Endothelial cell of umbilical vein (primary cell): ENCODE data around the gene UNCX. TPM values are rescaled to one million over a fixed set of nuclear protein-coding genes. Genes with fewer than 3 reads are reported as not detected.
A peak's percentile ranks its signal among the peaks of the same experiment; 100 is the strongest.

Experiments
- BruUV-seq: library from RNA; stranded (reverse); fragments of 400-500 nt; replicated peaks from 2 replicates; lab custom pipeline; 2021; lab: Mats Ljungman, UMichigan
- CTCF ChIA-PET: fragments of 300-600, 350-600 bp; sonication (Branson Sonifier 250); formaldehyde crosslinking; loops from one replicate; lab custom pipeline; 2021; ENCODE audit warnings: antibody characterized with exemption, inconsistent platforms; lab: Charles Lee
- POLR2A ChIA-PET: fragments of 300-600, 350-600 bp; sonication (Branson Sonifier 250); formaldehyde crosslinking; loops from one replicate; lab custom pipeline; 2021; ENCODE audit warnings: antibody characterized with exemption, inconsistent platforms; lab: Charles Lee
- DNase-seq: peaks from one replicate; pipeline ENCODE4 v3.0.0-alpha.2; 2011; ENCODE audit warnings: low read depth, low spot score
- FAIRE-seq: peaks from 2 replicates; lab custom pipeline; 2011; peaks lifted over from hg19 to GRCh38; lab: Jason Lieb, UNC
- H2AFZ ChIP-seq: 2 replicates; pipeline ENCODE4 v1.6.0; 2012; ENCODE audit warnings: low read depth, low read length, control low read depth, inconsistent platforms
- H3K27ac ChIP-seq: 2 replicates; pipeline ENCODE4 v1.5.1; 2011; ENCODE audit warnings: low read depth, mild to moderate bottlenecking, control low read depth, low read length, moderate library complexity; ENCODE audit not compliant: insufficient read depth
- H3K27me3 ChIP-seq, 2 experiments: 2 replicates each; pipeline versions ENCODE4 v1.6.0 to v1.6.1; 2011; ENCODE audit warnings: low read length in 2 of 2, mixed read lengths in 1 of 2; ENCODE audit not compliant: control insufficient read depth in 2 of 2, insufficient read depth in 2 of 2
- H3K36me3 ChIP-seq, 2 experiments: 2 replicates in 1 of 2; 3 replicates in 1 of 2; pipeline ENCODE4 v1.5.1; 2011; ENCODE audit warnings: low read length in 2 of 2, mild to moderate bottlenecking in 1 of 2, moderate library complexity in 1 of 2; ENCODE audit not compliant: control insufficient read depth in 2 of 2, insufficient read depth in 2 of 2; ENCODE audit errors: extremely low read depth in 1 of 2
- H3K4me1 ChIP-seq: 3 replicates; pipeline ENCODE4 v1.5.1; 2011; ENCODE audit warnings: mild to moderate bottlenecking, low read length; ENCODE audit not compliant: control insufficient read depth, insufficient read depth; ENCODE audit errors: extremely low read depth
- H3K4me2 ChIP-seq: 2 replicates; pipeline ENCODE4 v1.6.1; 2011; ENCODE audit warnings: low read length, control low read depth, mixed read lengths; ENCODE audit not compliant: insufficient read depth
- H3K4me3 ChIP-seq, 3 experiments: fragments of 200-600 bp in 1 of 3; sonication (generic), shearing (Covaris generic) in 1 of 3; replicated peaks in 1 of 3; 2 replicates each; pipeline ENCODE4 v1.5.1; 2011 to 2016; ENCODE audit warnings: control low read depth in 3 of 3, low read length in 3 of 3, mild to moderate bottlenecking in 2 of 3, inconsistent platforms in 1 of 3, low read depth in 1 of 3, moderate library complexity in 1 of 3; ENCODE audit not compliant: insufficient read depth in 1 of 3
- H3K79me2 ChIP-seq: 2 replicates; pipeline ENCODE4 v1.6.0; 2012; ENCODE audit warnings: low read length, inconsistent platforms; ENCODE audit not compliant: control insufficient read depth, insufficient read depth
- H3K9ac ChIP-seq: replicated peaks from 2 replicates; pipeline ENCODE3; 2011; ENCODE audit warnings: low read length, control low read depth; ENCODE audit not compliant: insufficient read depth; ENCODE audit errors: extremely low read depth
- H3K9me1 ChIP-seq: replicated peaks from 3 replicates; pipeline ENCODE4 v1.6.0; 2011; ENCODE audit warnings: mild to moderate bottlenecking, low read length; ENCODE audit not compliant: control insufficient read depth, insufficient read depth; ENCODE audit errors: extremely low read depth
- H3K9me3 ChIP-seq: replicated peaks from 2 replicates; pipeline ENCODE4 v1.5.1; 2012; ENCODE audit warnings: low read length, inconsistent platforms; ENCODE audit not compliant: control insufficient read depth, insufficient read depth
- H4K20me1 ChIP-seq: replicated peaks from 2 replicates; pipeline ENCODE3; 2011; ENCODE audit warnings: mild to moderate bottlenecking, low read length; ENCODE audit not compliant: control insufficient read depth, insufficient read depth; ENCODE audit errors: extremely low read depth
- EZH2 ChIP-seq: IDR thresholded peaks from 2 replicates; pipeline ENCODE4 v1.6.1; 2012; ENCODE audit warnings: borderline replicate concordance, low read depth, mild to moderate bottlenecking, moderate library complexity, low read length, inconsistent platforms; ENCODE audit not compliant: severe bottlenecking
- FOS ChIP-seq: IDR thresholded peaks from 2 replicates; pipeline ENCODE4 v1.6.1; 2011; ENCODE audit warnings: mild to moderate bottlenecking, low read length, moderate library complexity, borderline replicate concordance; ENCODE audit not compliant: insufficient read depth
- GATA2 ChIP-seq: IDR thresholded peaks from 2 replicates; pipeline ENCODE4 v1.7.0; 2011; ENCODE audit warnings: low read depth, mild to moderate bottlenecking, moderate library complexity, mixed read lengths, low read length; ENCODE audit not compliant: insufficient read length, insufficient read depth
- JUN ChIP-seq: IDR thresholded peaks from 2 replicates; pipeline ENCODE4 v1.6.1; 2011; ENCODE audit warnings: borderline replicate concordance, low read depth; ENCODE audit not compliant: insufficient read length, insufficient read depth
- MYC ChIP-seq: IDR thresholded peaks from one replicate; pipeline ENCODE4 v1.6.1; 2011; ENCODE audit warnings: mild to moderate bottlenecking, low read depth, low read length
- POLR2A ChIP-seq: IDR thresholded peaks from 2 replicates; pipeline ENCODE4 v1.6.1; 2012; ENCODE audit warnings: low read depth, mild to moderate bottlenecking, control low read depth, low read length
- POLR2AphosphoS5 ChIP-seq: IDR thresholded peaks from 2 replicates; pipeline ENCODE4 v1.6.1; 2012; ENCODE audit warnings: low read depth, mild to moderate bottlenecking, control low read depth, low read length, moderate library complexity; ENCODE audit not compliant: insufficient read depth
- dilution Hi-C: fragments of 300-500 bp; cut with MboI; formaldehyde crosslinking; loops from one replicate; pipeline ENCODE4 v1.15.0; 2019; ENCODE audit warnings: low sequenced_read_pairs; ENCODE audit not compliant: extremely low pct_ligation_motif_present
- intact Hi-C: fragments of 100-400 bp; cut with micrococcal nuclease; formaldehyde crosslinking; loops from one replicate; pipeline ENCODE4 v1.10.0; 2022
- polyA plus RNA-seq, 4 experiments: library from polyadenylated mRNA; depleted of rRNA in 3 of 4; stranded (reverse) in 3 of 4; unstranded in 1 of 4; fragments of >200 nt; gene quantifications; 2 replicates each; pipeline versions ENCODE4 v1.2.1 to v1.2.3, GENCODE V29; 2011 to 2012; ENCODE audit warnings: missing spikeins in 1 of 4
- total RNA-seq: library from RNA; stranded (reverse); gene quantifications from 2 replicates; pipeline ENCODE4 v1.2.3, GENCODE V29; 2021
- TF ChIP-seq, protein P1 (sequence below): IDR thresholded peaks from 2 replicates; pipeline ENCODE4 v1.6.1; 2011; ENCODE audit not compliant: insufficient read depth, insufficient read length
- TF ChIP-seq, protein P2 (sequence below), 2 donors: IDR thresholded peaks; 1 replicate in 1 of 2; 2 replicates in 1 of 2; pipeline ENCODE4 v1.5.1; 2011; ENCODE audit warnings: low read length in 2 of 2, mild to moderate bottlenecking in 2 of 2, moderate library complexity in 2 of 2, control low read depth in 1 of 2, inconsistent platforms in 1 of 2, low read depth in 1 of 2; ENCODE audit not compliant: insufficient read depth in 1 of 2; ENCODE audit errors: extremely low read depth in 1 of 2

UNCX gene
- total and polyA plus RNA-seq, 2 donors (not counting 3 experiments of a cell fraction or from before 2014, with no cell fraction given) = not detected

- dilution Hi-C loops = no loop called here
Measured at GRCh38 chr7:1237704-1238255, 5.1 kb downstream of the UNCX start.

GRCh38 chr7:1238450-1238882 lies 5.8 kb downstream of the UNCX start:
- Histone ChIP-seq H3K36me3 (no peaks in the 10 kb centered on the region), H3K27ac (no peak overlapping the region), H2AFZ (no peak overlapping the region), H3K9me1 (no peaks in the 10 kb centered on the region), H3K4me2 (no peak overlapping the region), H3K9me3 (no peaks in the 10 kb centered on the region), H3K4me1 (no peaks in the 10 kb centered on the region), H3K27me3 (peaks cover 75 to 92% of the 10 kb centered on the region in 2 experiments), H4K20me1 (peaks cover 5% of the 10 kb centered on the region), H3K4me3 (no peak overlapping the region), H3K9ac (no peak overlapping the region), H3K79me2 (no peaks in the 10 kb centered on the region)
- POLR2A ChIA-PET = no interaction called here
- DNase-seq (no peak), FAIRE-seq (no peak)
- intact Hi-C loops = no loop called here
- TF ChIP-seq GATA2 (no peak), POLR2A (no peak), POLR2AphosphoS5 (no peak), FOS (no peak), JUN (no peak), EZH2 (no peak), MYC (no peak)
- TF ChIP-seq, protein P1, sequence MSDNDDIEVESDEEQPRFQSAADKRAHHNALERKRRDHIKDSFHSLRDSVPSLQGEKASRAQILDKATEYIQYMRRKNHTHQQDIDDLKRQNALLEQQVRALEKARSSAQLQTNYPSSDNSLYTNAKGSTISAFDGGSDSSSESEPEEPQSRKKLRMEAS = no peak
- TF ChIP-seq, protein P2, sequence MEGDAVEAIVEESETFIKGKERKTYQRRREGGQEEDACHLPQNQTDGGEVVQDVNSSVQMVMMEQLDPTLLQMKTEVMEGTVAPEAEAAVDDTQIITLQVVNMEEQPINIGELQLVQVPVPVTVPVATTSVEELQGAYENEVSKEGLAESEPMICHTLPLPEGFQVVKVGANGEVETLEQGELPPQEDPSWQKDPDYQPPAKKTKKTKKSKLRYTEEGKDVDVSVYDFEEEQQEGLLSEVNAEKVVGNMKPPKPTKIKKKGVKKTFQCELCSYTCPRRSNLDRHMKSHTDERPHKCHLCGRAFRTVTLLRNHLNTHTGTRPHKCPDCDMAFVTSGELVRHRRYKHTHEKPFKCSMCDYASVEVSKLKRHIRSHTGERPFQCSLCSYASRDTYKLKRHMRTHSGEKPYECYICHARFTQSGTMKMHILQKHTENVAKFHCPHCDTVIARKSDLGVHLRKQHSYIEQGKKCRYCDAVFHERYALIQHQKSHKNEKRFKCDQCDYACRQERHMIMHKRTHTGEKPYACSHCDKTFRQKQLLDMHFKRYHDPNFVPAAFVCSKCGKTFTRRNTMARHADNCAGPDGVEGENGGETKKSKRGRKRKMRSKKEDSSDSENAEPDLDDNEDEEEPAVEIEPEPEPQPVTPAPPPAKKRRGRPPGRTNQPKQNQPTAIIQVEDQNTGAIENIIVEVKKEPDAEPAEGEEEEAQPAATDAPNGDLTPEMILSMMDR (IDR thresholded peaks at IDR 0.05; ENCODE audit: extremely low read depth in 1 of 2, insufficient read depth in 1 of 2, low read depth in 1 of 2, low read length in 2 of 2) = no peak
- CTCF ChIA-PET = interaction anchor here (0.7 kb wide), 1 partner anchor 458 kb away, joined by 3 read pairs; no protein-coding TSS in a partner anchor
- dilution Hi-C loops = no loop called here
- BruUV-seq = no TSS peak

More at GRCh38 chr7:1237704-1238255, 5.1 kb downstream of the UNCX start:
- CTCF ChIA-PET = interaction anchor here (0.7 to 1.0 kb wide), 2 partner anchors 175 to 458 kb away, joined by 3 read pairs; no protein-coding TSS in a partner anchor
- intact Hi-C loops = no loop called here
- H3K4me3 ChIP-seq = no peak overlapping the region
- H3K9me1 ChIP-seq = no peaks in the 10 kb centered on the region
- H3K27me3 ChIP-seq = peaks cover 71 to 90% of the 10 kb centered on the region in 2 experiments
- no peak for DNase-seq
- FAIRE-seq = no peak
- no peaks in the 10 kb centered on the region for H3K79me2 ChIP-seq
- no peaks in the 10 kb centered on the region for H3K9me3 ChIP-seq
- POLR2A ChIA-PET = no interaction called here
- BruUV-seq = no TSS peak
- no peaks in the 10 kb centered on the region for H3K36me3 ChIP-seq
- H3K9ac ChIP-seq = no peak overlapping the region
- H2AFZ ChIP-seq = no peak overlapping the region
- TF ChIP-seq MYC = no peak
- TF ChIP-seq, protein P1 = no peak
- TF ChIP-seq EZH2 = peak; percentile 90
- TF ChIP-seq GATA2 = no peak
- no peak for TF ChIP-seq JUN
- TF ChIP-seq POLR2A = no peak
- no peak for TF ChIP-seq FOS
- H3K4me2 ChIP-seq = no peak overlapping the region
- H3K27ac ChIP-seq = no peak overlapping the region
- H4K20me1 ChIP-seq = peaks cover 5% of the 10 kb centered on the region
- no peaks in the 10 kb centered on the region for H3K4me1 ChIP-seq
